Measurements from ENCODE around the gene PABPC3.
A peak's percentile ranks its signal among the peaks of the same experiment; 100 is the strongest.

Gene PABPC3

GRCh38 chr13:25112695-25113255 lies 16.8 kb downstream of the PABPC3 start:
- no peak for DNase-seq

GRCh38 chr13:25114220-25114619 lies 18.3 kb downstream of the PABPC3 start:
- peak; percentile 81 for DNase-seq

GRCh38 chr13:25116044-25116443 lies 20.1 kb downstream of the PABPC3 start:
- no peak for DNase-seq

GRCh38 chr13:25117312-25117711 lies 21.4 kb downstream of the PABPC3 start:
- DNase-seq, result no peak

DNA sequence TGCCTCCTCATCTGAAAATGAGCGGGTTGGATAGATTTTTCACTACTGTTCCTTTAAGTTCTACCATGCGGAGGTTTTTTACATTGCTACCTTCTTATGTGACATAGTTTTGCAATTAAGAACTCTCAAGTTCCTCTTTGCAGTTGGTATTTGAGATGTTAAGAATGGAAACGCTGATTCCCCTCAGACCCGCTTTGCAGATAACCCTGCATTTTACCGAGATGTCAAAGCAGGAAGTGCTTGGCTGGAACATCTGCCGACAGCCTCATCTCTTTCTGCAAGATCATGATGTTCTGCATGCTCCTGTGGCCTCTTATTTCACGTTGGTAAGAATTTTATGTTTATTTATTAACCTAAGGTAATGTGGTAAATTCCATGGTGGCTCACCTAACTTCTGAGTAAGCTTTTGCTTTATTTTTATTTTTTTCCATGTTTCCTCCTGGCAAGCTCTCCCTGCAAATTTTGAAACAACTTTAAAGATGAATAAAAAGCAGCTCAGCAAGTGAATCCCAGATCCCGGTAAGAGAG lies 22.5 kb downstream of the PABPC3 start:
- no peak for DNase-seq

DNA sequence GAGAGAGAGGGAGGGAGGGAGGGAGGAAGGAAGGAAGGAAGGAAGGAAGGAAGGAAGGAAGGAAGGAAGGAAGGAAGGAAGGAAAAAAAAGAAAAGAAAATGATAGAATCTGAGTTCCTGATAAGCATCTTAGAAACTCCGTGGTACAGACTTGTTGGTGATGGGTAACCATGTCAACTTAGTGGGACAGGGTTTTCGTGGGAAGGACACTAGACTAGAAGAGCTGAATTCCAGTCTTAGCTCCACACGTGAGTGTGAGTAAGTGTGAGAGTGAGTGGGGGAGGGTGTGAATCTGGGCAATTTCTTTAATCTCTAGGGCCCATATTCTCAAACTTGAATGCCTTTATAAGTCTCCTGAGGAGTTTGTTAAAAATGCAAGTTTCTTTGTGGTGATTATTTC lies 35.0 kb downstream of the PABPC3 start:
- DNase-seq, result no peak

- DNase-seq, result no peak
These were observed 36.0 kb downstream of the PABPC3 start for GRCh38 chr13:25131881-25132420.

GRCh38 chr13:25132751-25133390 lies 36.9 kb downstream of the PABPC3 start:
- no peak for DNase-seq

DNA sequence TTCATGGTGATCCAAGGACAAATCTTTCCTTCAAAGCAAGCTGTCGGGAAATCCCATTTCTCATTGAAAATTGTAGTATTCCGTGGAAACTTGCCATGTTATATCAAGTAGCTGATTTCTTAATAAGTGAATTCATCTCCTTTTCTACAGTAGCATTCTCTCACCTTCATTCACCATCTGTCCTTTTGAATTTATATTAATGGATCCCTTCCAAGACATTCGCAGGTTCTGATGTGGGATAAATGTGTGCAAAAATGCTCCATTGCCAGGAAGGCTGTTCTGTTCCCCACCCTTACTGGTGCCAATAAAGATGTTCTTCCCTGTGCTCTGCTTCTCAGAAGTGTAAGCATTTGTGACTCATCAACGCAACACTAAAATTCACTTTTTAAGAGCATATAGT lies 40.0 kb downstream of the PABPC3 start:
- no peak for DNase-seq

GRCh38 chr13:25136880-25137787 lies 41.2 kb downstream of the PABPC3 start:
- no peak for DNase-seq

GRCh38 chr13:25137788-25138115 lies 41.8 kb downstream of the PABPC3 start:
- no peak for DNase-seq

DNA sequence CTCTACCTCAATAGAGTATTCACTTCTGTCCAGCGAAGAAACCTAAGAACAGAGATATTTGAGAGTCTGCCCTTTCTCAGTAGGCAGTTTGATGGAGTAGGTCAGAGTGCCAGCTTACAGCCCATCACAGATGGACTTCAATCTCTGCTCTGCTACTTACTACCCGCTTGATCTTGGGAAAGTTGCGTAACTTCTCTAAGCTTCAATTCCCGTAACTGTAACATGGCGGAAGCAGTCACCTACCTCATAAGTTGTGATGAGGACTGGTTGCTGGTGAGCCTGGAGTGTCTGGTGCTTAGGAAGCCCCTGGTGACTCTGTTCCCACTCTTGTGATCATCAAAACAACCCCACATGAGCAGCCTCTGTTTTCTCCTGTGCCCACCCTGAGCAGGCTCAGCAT lies 45.1 kb downstream of the PABPC3 start:
- DNase-seq, result no peak

- DNase-seq, result no peak
These were observed 47.8 kb downstream of the PABPC3 start for GRCh38 chr13:25143706-25144105.

DNA sequence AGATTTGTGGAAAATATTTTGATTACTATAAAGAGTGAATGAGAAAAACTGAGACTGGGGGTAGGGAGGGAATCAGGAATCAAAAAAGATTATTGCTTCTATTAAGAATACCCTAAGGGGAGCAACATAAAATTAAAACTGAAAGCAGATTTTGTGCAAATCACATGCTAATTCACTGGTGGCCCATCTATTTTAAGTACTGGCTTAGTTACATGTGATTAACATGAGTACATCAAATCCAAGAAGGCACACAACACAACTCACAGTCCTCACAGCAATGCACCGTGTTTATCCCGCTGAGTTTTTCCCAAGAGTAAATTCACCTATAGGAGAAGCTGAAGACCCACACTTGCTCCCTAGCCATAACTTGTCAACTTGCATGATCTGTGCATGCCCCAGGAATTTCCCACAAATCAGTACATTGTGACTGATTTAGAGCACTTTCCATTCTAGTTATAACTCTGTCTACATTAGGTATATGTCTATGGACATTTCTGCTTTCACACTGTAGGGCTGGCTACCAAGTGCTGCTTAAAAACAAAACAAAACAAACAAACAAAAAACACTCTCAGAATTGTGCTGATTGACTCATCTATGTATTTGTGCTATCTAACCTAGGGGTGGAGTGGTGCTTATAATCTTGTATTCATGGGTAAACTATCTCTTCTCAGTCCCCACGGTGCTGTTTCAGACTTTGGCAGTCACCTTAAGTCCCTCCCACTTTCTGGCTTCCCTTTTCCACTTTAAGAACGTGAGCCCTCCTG lies 51.9 kb downstream of the PABPC3 start:
- DNase-seq, result peak; percentile 12

DNA sequence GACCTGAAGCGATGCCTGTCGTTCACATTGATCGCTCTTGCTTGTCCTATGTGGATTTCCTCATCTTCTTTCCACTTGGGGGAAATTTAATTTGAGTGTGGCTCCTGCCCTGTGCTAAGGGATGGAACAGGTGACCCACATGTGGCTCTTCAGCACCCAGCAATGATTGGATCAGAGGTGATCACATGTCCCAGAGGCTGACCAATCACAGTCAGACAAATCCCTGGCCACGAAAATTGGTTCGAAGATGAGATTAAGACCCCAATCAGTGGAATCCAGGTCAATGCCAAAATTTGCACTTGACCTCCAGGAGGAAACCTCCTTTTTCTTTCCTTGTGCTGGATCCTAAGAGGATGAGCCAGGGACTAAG lies 52.5 kb downstream of the PABPC3 start:
- no peak for DNase-seq
